Activated CD8-positive, alpha-beta memory T cell treated with anti-CD3 and anti-CD28 coated beads, Interleukin-2, amount 50 U/mL, for 48 hours (primary cell): ENCODE results near the gene OR5V1.
"Not testable (repeated sequence)": the region's sequence is repeated elsewhere in the genome, so short reads cannot be mapped to it uniquely, and the experiment has no call there.

Experiments
- DNase-seq: peaks from one replicate; pipeline ENCODE4 v3.0.0-alpha.2; 2020

Gene OR5V1

DNA sequence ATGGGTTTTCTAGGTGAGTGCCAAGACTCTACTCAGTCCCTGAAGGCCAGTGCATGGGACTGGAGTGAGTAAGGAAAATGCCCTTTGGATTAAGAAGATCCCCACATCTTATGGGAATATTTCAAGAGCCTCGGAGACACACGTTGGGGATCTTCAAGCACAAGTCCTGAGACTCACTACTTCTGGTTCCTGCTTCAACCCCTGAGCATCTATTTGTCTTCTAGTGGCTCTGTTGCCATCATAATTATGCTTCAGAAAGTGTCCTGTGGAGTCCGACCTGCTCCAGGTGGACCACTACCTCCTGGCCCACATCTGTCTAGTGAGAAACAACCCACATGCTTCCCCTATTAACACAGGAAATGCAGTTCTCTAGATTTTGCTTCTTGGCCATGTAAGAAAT is at the start of gene OR5V1:
Gene OR5V1, minus strand, starts transcription at position 101 of the 400 bp plus-strand sequence. CDS start 12,670 bp downstream, outside the sequence.
- no peak for DNase-seq

DNA sequence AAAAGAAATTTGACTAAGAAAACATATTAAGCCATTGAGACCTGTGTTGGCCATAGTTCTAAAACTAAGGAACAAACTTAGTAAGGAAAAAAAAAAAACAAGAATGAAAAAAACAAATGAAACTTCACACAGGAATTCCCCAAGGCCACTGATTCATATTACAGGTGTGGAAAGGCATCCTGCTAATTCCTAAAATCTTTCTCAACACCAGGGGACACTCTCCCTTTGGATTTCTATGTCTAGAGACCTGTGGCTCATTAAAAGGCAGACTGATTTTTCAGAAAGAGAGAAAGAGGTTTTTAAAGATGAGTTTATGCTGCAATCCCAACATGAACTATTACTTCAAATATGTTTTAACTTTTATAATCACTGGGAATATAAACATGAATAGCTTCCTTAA is 45.9 kb upstream of the OR5V1 start, which contains the start of gene OR12D1:
Gene OR12D1, plus strand, starts transcription at position 341 of the 400 bp plus-strand sequence.
- DNase-seq, result no peak

DNA sequence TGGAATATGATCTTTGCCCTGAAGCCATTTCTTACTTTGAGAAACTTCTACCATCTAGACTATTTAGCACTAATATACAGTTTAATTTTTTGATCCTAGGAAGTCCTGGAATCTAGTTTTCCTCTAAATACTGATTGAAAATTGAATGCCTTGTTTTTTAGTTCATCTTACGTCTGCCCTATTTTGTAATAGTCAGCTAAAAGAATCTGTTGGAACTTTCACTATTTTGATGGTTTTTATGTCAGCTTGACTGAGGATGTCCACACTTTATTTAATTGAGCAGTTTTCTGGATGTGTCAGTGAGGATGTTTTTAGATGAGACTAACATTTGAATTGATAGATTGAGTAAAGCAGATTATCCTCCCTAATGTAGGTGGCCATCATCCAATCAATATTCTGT is 35.1 kb upstream of the OR5V1 start:
- DNase-seq, result no peak

DNA sequence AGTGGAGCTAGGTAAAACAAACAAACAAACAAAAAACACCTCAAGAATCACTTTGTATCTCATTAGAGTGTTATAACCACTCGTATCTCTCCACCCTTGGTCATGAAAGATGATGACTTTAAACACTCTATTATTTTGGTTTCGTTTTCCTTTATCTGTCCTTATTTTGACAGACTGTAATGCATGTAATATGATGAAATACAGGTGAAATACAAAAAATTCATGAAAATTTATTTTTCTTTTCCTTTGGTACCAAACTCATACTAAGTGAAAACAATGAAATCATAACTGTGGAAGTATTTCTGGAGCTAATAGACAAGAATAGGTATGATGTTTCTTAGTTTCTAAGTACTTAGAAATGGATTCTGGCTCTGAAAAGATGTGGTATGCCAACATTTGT is 30.9 kb upstream of the OR5V1 start:
- DNase-seq, result no peak

DNA sequence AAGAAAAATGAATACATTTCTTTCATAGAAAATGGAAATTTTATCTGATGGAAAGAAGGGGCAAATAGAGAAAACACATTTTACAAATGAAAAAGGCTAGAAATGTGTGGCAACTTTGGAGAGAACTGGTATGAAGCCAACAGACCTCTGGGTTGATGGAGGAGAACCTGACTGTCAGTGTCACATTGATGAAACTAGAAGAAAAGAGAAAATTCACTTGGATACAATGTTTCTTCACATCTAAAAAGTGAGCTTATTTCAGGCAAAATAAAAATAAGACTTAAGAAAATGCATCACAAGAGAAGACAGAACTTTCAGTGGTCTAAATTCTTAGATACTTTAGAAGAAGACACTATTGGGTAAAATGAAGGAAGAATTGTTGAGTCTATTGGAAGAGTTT is 26.7 kb upstream of the OR5V1 start, which contains the start of gene OR12D2:
Gene OR12D2, plus strand, starts transcription at position 301 of the 400 bp plus-strand sequence. CDS start 1,069 bp downstream, outside the sequence.
- DNase-seq, result no peak

DNA sequence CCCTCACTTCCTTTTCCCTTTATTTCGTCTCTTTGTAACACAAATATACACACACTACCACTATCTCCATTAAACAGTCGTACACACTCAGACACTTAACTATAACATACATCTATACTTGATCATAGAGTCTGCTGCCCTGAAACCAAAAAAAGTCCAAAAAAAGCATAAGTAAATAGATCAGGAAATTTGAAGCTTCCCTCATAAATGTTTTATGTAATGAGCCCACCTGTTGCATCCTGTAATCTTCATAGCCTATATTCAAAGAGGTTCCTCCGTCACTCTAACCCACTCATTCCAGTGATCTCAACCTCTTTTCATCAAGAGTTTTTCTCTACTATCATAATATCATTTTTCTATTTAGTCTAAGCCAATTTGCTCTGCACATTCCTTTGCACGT is 19.9 kb upstream of the OR5V1 start:
- DNase-seq, result no peak

DNA sequence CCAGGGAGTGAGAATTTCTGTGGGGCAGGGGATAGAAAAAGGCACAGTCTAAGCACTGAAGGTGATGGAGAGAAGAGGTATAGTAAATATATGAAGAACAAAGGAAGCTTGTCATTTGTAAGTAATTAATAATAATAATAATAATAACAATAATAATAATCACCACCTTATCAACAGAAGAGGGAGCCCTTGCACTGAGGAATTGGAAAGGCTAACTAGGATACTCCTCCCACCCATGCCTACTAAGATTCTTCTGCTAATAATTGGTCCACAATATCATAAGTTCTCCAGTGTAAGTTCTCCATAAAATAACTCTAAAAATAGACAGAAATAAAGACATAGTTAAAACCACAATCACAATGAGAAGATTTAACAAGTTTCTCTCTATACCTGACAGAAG is 7.3 kb upstream of the OR5V1 start:
- no peak for DNase-seq

DNA sequence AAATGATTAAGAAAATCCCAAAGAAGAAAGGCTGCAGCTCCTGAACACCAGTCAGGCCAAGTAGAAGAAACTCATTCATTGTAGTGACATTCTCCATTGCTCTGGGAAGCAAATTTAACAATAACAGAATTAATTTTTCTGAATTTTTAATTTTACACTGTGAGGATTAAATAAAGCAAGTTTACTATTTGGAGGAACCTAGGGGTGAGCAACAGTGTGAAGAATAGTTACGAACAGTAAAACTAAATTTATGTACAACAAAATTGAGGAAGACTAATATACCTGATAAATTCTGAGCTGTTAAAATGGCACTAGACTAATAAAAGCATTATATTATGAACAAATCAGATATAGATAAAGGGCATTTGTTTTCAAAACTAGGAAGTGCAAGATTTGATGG is 6.5 kb upstream of the OR5V1 start, which contains the start of gene OR12D3:
Gene OR12D3, minus strand, starts transcription at position 101 of the 400 bp plus-strand sequence. Its CDS starts 4 bp downstream, at position 97.
- DNase-seq, result no peak

DNA sequence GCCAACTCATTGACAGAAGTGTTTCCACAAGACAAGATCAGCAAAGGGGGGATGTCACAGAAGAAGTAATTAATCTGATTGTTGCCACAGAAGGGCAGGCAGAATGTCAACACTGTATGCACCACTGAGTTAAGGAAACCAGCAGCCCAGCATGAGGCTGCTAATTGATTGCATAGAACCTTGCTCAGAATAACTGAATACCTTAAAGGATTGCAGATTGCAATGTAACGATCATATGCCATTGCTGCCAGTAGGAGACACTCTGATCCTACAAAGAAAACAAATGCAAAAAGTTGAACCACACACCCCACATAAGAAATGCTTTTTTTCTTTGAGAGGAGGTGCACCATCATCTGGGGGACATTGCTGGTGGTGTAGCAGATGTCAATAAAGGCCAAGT is 13.1 kb downstream of the OR5V1 start:
- no peak for DNase-seq

DNA sequence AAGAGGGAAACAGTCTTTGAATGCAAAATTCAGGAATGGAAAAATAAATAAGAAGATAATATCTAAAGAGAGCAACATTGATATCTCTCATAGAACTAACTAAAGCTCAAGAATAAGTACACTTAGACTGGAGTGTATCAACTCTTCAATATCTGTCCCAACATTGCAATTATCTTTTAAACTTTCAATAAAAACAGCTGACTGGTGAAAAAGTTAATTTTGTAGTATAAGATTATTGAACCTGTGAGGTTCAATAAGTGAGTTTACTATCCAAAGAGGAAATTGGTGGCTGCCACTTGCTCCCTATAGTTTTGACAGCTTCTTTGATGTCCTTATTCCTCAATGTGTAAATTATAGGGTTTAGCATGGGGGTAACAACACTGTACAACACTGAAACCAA is 13.7 kb downstream of the OR5V1 start:
- DNase-seq, result no peak

DNA sequence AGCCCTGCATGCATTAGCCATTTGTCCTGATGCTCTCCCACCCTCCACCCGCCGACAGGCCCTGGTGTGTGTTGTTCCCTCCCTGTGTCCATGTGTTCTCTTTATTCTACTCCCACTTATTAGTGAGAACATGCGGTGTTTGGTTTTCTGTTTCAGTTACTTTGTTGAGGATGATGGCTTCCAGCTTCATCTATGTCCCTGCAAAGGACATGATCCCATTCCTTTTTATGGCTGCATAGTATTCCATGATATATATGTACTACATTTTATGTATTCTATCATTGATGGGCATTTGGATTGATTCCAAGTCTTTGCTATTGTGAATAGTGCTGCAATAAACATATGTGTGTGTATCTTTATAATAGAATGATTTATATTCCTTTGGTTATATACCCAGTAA is 19.3 kb downstream of the OR5V1 start:
- DNase-seq, result not testable (repeated sequence)

DNA sequence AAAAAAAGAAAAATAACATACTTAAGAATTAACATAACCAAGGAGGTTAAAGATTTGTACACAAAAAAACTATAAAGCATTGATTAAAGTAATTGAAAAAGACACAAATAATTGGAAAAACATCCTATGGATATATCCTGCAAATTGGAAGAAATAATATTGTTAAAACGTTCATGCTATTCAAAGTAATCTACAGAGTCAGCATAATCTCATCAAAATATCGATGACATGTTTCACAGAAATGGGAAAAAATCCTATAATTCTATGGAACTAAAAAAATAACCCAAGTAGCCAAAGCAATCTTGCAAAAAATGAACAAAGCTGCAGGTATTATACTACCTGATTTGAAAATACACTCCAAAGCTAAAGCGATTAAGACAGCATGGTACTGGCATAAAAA is 23.3 kb downstream of the OR5V1 start:
- no peak for DNase-seq

DNA sequence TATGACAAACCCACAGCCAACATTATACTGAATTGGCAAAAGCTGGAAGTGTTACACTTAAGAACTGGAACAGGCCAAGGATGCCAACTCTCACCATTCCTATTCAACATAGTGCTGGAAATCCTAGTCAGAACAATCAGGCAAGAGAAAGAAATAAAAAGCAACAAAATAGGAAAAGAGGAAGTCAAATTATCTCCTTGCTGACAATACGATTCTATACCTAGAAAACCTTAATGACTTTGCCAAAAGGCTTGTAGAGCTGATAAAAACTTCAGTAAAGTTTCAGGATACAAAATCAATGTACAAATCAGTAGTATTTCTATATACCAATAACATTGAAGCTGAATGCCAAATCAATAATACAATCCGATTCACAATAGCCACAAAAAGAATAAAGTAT is 32.4 kb downstream of the OR5V1 start:
- DNase-seq, result no peak

DNA sequence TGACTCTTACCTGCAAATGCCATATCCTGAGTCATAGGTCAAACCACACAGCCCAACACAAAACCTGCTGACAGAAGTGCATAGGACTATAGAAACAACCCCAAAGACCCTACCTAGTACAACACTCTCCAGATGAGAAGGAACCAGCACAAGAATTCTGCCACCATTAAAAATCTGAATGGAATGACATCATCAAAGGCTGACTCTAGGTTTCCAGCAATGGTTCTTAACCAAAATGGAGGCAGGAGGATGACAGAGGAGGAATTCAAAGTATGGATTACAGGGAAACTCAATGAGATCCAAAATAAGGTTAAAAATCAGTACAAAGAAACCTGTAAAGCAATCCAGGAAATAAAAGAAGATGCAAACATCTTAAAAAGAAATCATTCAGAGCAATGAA is 36.0 kb downstream of the OR5V1 start:
- DNase-seq, result no peak

DNA sequence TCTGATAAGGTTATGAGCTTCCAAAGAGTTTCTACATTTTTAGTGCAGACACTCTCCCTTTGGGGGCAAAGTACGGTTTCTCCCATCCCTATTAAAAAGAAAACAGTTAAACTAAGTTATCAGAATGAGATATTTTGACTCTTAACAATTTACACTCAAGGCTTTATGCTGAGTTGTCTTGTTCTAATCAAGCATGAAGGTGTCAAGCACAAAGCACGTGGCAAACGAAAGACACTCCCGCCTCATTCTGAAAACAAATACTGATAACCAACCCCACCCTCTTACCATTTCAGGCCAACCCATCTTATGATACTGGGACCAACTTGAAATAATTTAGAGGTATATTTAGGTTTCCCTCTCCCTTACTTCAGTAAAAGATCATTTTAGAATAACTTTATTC is 42.9 kb downstream of the OR5V1 start:
- no peak for DNase-seq

DNA sequence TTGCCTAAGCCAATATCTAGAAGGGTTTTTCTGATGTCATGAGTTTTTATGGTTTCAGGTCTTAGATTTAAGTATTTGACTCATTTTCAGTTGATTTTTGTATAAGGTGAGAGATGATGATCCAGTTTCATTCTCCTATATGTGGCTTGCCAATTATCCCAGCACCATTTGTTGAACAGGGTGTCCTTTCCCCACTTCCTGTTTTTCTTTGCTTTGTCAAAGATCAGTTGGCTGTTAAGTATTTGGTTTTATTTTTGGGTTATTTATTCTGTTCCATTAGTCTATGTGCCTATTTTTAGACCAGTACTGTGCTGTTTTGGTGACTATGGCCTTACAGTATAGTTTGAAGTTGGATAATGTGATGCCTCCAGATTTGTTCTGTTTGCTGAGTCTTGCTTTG is 45.3 kb downstream of the OR5V1 start:
- DNase-seq, result not testable (repeated sequence)

DNA sequence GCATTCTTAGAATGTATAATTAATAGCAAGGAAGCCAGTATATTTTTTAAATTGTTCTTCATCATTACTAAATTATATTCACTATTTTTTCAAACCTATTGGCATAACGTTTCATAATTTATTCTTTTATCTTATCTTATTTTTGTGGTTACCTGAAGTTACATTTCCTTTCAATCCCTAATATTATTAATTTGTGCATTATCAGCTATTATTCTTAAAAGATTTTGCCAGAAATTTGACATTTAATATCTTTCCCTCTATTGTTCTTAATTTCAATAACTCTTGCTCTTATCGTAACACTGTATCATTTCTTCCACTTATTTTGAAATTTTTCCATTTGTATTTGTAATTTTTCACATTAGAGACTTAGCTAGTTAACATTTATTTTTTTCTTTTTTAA is 48.7 kb downstream of the OR5V1 start:
- no peak for DNase-seq
